Activated T-cell treated with anti-CD3 and anti-CD28 coated beads for 48 hours (primary cell): ENCODE measurements around the gene ALDH16A1.
"Not testable (repeated sequence)": the region's sequence is repeated elsewhere in the genome, so short reads cannot be mapped to it uniquely, and the experiment has no call there.

Source experiments
- DNase-seq: peaks from one replicate; pipeline ENCODE4 v3.0.0-alpha.2; 2020; ENCODE audit warnings: low read depth

The ALDH16A1 gene

GRCh38 chr19:49441210-49441959, 11.6 kb upstream of the ALDH16A1 start, which contains the start of gene SLC17A7:
SLC17A7 (minus strand) TSS chr19:49441527; CDS start chr19:49441379, 148 bp downstream.
- peak; percentile 56 for DNase-seq

- no peak for DNase-seq
Measured at GRCh38 chr19:49441960-49442350, 11.1 kb upstream of the ALDH16A1 start.

GRCh38 chr19:49442354-49442753, 10.7 kb upstream of the ALDH16A1 start:
- DNase-seq = no peak

GRCh38 chr19:49442771-49443365, 10.2 kb upstream of the ALDH16A1 start:
- DNase-seq = peak; percentile 60

GRCh38 chr19:49443366-49444099, 9.5 kb upstream of the ALDH16A1 start:
- DNase-seq = peak; percentile 92

- not testable (repeated sequence) for DNase-seq
Measured at GRCh38 chr19:49444100-49444700, 8.8 kb upstream of the ALDH16A1 start.

GRCh38 chr19:49445997-49446396, 7.0 kb upstream of the ALDH16A1 start:
- no peak for DNase-seq

GRCh38 chr19:49447485-49448431, 5.3 kb upstream of the ALDH16A1 start:
- no peak for DNase-seq

- no peak for DNase-seq
Measured at GRCh38 chr19:49448432-49448786, 4.6 kb upstream of the ALDH16A1 start.

- no peak for DNase-seq
Measured at GRCh38 chr19:49450405-49450804, 2.6 kb upstream of the ALDH16A1 start.

- DNase-seq = peak; percentile 88
Measured at GRCh38 chr19:49451430-49452181, 1.4 kb upstream of the ALDH16A1 start, which contains the start of gene PIH1D1. PIH1D1 (minus strand) TSS chr19:49451814; CDS start chr19:49451574, 240 bp downstream.

- DNase-seq = no peak
Measured at GRCh38 chr19:49453757-49454240, 774 bp downstream of the ALDH16A1 start.

GRCh38 chr19:49455773-49456172, 2.7 kb downstream of the ALDH16A1 start:
- no peak for DNase-seq

GRCh38 chr19:49456326-49456725, 3.3 kb downstream of the ALDH16A1 start:
- no peak for DNase-seq

- no peak for DNase-seq
Measured at GRCh38 chr19:49458567-49458903, 5.5 kb downstream of the ALDH16A1 start.

GRCh38 chr19:49459388-49459787, 6.4 kb downstream of the ALDH16A1 start:
- no peak for DNase-seq

GRCh38 chr19:49461130-49461529, 8.1 kb downstream of the ALDH16A1 start:
- DNase-seq = not testable (repeated sequence)

- DNase-seq = no peak
Measured at GRCh38 chr19:49461656-49462055, 8.6 kb downstream of the ALDH16A1 start.

- no peak for DNase-seq
Measured at GRCh38 chr19:49462492-49462891, 9.5 kb downstream of the ALDH16A1 start.

- no peak for DNase-seq
Measured at GRCh38 chr19:49463960-49464740, 11.1 kb downstream of the ALDH16A1 start.
